Transverse colon (tissue), 4 donors: ENCODE data around the gene GPR21. TPM values are rescaled to one million over a fixed set of nuclear protein-coding genes. Genes with fewer than 3 reads are reported as not detected.

Experiments used
- DNase-seq: peaks from one replicate; pipeline ENCODE4 v3.0.0-alpha.2; 2019
- H3K27ac ChIP-seq, 4 donors: fragments of 200-600 bp; sonication (generic); 2 replicates each; pipeline ENCODE4 v1.5.1; 2016 to 2018; ENCODE audit warnings: inconsistent platforms in 4 of 4
- H3K27me3 ChIP-seq: fragments of 200-600 bp; sonication (generic); 2 replicates; pipeline ENCODE4 v1.5.1; 2017; ENCODE audit warnings: inconsistent platforms
- H3K36me3 ChIP-seq, 4 donors: fragments of 200-600 bp; sonication (generic); 2 replicates each; pipeline ENCODE4 v1.5.1; 2017 to 2019; ENCODE audit warnings: inconsistent platforms in 4 of 4
- H3K4me1 ChIP-seq, 4 donors: fragments of 200-600 bp; sonication (generic); 2 replicates each; pipeline ENCODE4 v1.5.1; 2017 to 2020; ENCODE audit warnings: inconsistent platforms in 4 of 4
- H3K4me3 ChIP-seq, 4 donors: fragments of 200-600 bp; sonication (generic); 1 replicate in 1 of 4; 2 replicates in 3 of 4; pipeline versions ENCODE4 v1.5.1 to v1.6.1; 2017 to 2019; ENCODE audit warnings: inconsistent platforms in 4 of 4
- H3K9me3 ChIP-seq, 2 donors: fragments of 200-600 bp; sonication (generic); 2 replicates each; pipeline ENCODE4 v1.5.1; 2017 to 2019; ENCODE audit warnings: inconsistent platforms in 2 of 2
- EP300 ChIP-seq: sonication (generic); formaldehyde crosslinking; IDR thresholded peaks from one replicate; pipeline ENCODE4 v1.6.1; 2017; ENCODE audit warnings: antibody characterized with exemption, low read depth
- POLR2A ChIP-seq: fragments of 450-650 bp; IDR thresholded peaks from one replicate; pipeline ENCODE4 v1.6.1; 2016; ENCODE audit warnings: antibody characterized with exemption, mild to moderate bottlenecking, moderate library complexity
- POLR2AphosphoS5 ChIP-seq, 3 donors: sonication (generic); formaldehyde crosslinking; IDR thresholded peaks; one replicate each; pipeline ENCODE4 v1.6.1; 2016; ENCODE audit warnings: antibody characterized with exemption in 3 of 3
- WGBS, 2 donors: methylation state at CpG; one replicate each; pipeline ENCODE4 v1.1.5; 2018; ENCODE audit warnings: low coverage in 1 of 2; 5-methylcytosine and 5-hydroxymethylcytosine counted together
- in situ Hi-C, 4 donors: fragments of 200-750 bp; cut with MboI; loops; one replicate each; pipeline versions ENCODE4 v1.15.0 to v1.15.1; 2017; ENCODE audit warnings: low sequenced_read_pairs in 3 of 4, low pct_ligation_motif_present in 1 of 4, low pct_unique_long_range_greater_than_20kb in 1 of 4
- intact Hi-C: fragments of 100-400 bp; cut with DNase I; formaldehyde crosslinking; loops from one replicate; pipeline ENCODE4 v1.15.1; 2023; ENCODE audit warnings: low total_unique reads
- total RNA-seq, 4 donors: library from RNA; depleted of rRNA; stranded (reverse); fragments of >200 nt; gene quantifications; one replicate each; pipeline ENCODE4 v1.1.0, GENCODE V29; 2016
- TF ChIP-seq, protein P1 (sequence below), 5 experiments: fragments of 200-600 bp in 3 of 5; fragments of 450-650 bp in 2 of 5; sonication (generic) in 3 of 5; IDR thresholded peaks; 1 replicate in 2 of 5; 2 replicates in 3 of 5; pipeline ENCODE4 v1.5.1; 2016 to 2017; ENCODE audit warnings: antibody characterized with exemption in 5 of 5, inconsistent platforms in 3 of 5, mild to moderate bottlenecking in 2 of 5, moderate library complexity in 1 of 5

Gene GPR21
- total RNA-seq, 4 donors from 2014 or later: 3.0 TPM; not detected in 3

DNA sequence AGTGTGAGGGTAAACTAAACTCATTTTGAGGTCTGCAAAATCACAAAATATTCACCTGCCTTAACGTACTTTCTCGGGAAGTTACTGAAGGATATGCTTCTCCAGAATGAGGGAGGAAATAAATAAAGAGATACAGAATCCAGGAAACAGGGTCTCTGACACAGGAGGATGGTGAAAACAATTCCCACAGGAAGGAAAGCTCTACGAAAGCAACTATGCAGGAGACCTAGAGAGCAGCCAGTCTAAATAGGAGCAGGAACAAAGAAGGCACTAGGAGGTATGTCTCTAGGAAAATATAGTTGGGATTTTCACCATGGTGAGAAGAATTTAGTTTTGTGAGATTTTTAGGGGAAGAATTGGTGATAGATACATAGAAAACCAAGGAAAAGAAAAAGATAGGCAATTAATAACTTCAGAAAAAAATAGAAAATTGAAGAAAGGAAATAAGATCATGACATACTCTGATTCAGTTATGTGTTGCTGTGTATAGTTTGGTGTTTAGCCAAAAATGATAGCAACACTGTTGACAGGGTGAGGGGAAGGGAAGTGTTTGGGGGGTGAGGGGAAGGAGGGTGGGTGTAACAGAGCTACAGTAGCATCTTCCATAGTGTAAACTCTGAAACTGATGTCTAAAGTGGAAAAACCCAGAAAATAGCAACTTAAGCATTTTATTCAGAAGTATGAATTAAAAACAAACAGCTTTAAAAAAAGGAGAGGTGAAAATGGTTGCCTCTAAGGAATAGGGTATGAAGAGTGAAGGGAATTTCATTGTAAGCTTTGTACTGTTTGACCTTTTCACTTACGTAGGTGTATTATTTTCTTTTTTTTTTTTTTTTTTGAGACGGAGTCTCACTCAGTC lies 9.8 kb downstream of the GPR21 start:
- intact Hi-C loops (no loop called here), in situ Hi-C loops (no loop called here)
- Histone ChIP-seq H3K36me3 (no peaks in the 10 kb centered on the region), H3K4me3 (no peak overlapping the region), H3K27me3 (no peaks in the 10 kb centered on the region), H3K9me3 (no peaks in the 10 kb centered on the region), H3K27ac (peak overlapping the region in 2 of 4 donors; percentile 3 to 15), H3K4me1 (peaks cover 0 to 26% (median 6%) of the 10 kb centered on the region in 4 donors)
- no peak for DNase-seq
- 89 to 97% methylated on average over 5 of the region's 5 CpGs for WGBS, 2 donors
- TF ChIP-seq POLR2AphosphoS5 (IDR thresholded peaks at IDR 0.05): no peak
- no peak for TF ChIP-seq EP300
- TF ChIP-seq, protein P1, sequence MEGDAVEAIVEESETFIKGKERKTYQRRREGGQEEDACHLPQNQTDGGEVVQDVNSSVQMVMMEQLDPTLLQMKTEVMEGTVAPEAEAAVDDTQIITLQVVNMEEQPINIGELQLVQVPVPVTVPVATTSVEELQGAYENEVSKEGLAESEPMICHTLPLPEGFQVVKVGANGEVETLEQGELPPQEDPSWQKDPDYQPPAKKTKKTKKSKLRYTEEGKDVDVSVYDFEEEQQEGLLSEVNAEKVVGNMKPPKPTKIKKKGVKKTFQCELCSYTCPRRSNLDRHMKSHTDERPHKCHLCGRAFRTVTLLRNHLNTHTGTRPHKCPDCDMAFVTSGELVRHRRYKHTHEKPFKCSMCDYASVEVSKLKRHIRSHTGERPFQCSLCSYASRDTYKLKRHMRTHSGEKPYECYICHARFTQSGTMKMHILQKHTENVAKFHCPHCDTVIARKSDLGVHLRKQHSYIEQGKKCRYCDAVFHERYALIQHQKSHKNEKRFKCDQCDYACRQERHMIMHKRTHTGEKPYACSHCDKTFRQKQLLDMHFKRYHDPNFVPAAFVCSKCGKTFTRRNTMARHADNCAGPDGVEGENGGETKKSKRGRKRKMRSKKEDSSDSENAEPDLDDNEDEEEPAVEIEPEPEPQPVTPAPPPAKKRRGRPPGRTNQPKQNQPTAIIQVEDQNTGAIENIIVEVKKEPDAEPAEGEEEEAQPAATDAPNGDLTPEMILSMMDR (IDR thresholded peaks at IDR 0.05): no peak
- no peak for TF ChIP-seq POLR2A

- H3K36me3 ChIP-seq: no peaks in the 10 kb centered on the region
- 69 to 76% methylated on average over 4 of the region's 4 CpGs for WGBS, 2 donors
- TF ChIP-seq, protein P1 (IDR thresholded peaks at IDR 0.05): no peak
- TF ChIP-seq EP300 (no peak), POLR2AphosphoS5 (IDR thresholded peaks at IDR 0.05) (no peak), POLR2A (no peak)
- H3K27me3 ChIP-seq: no peaks in the 10 kb centered on the region
- H3K4me1 ChIP-seq: peaks cover 9 to 38% (median 14%) of the 10 kb centered on the region in 4 donors
- in situ Hi-C loops (no loop called here), intact Hi-C loops (no loop called here)
- H3K9me3 ChIP-seq: no peaks in the 10 kb centered on the region
- no peak for DNase-seq
- peak overlapping the region; percentile 35 to 65 (median 55) for H3K27ac ChIP-seq
- no peak overlapping the region for H3K4me3 ChIP-seq
Observed at GRCh38 chr9:123044586-123044985, 11.1 kb downstream of the GPR21 start.

DNA sequence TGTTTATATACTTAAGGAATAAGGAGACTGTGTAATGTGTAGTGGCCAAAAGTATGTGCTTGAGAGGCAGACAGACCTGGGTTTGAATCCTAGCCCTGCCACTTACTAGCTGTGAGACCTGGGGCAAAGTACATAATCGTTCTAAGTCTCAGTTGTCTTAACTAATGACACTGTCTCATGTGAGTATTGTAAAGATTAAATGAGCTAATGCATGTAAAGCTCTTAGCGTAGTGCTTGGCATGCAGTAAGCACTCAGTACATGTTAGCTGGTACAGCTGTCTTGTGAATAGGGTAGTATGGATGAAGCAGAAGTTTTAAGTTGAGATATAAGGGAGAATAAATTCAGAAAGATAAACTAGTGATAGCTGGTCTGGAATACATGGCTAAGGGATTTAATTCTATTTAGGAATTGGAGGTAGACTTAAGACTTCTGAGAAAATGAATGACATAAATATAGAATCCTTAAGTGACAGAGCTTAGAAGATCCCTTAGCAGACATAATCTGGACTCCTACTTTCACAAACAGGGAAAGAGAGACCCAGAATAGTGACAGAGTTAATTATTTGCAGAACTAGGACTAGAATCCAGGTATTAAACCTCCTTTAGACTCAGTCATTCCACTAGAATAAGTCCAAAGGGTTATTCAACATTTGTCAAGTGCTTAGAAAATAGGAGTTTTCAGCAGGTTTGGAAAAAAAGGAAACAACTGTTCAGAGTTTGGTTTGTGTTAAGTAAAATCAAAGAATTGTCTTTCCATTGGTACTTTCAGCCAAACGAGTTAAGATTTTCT lies 13.1 kb downstream of the GPR21 start:
- 36 to 68% methylated on average over 3 of the region's 3 CpGs for WGBS, 2 donors
- TF ChIP-seq POLR2AphosphoS5 (IDR thresholded peaks at IDR 0.05): no peak
- no peak for TF ChIP-seq EP300
- TF ChIP-seq, protein P1 (IDR thresholded peaks at IDR 0.05): no peak
- H3K9me3 ChIP-seq: no peaks in the 10 kb centered on the region
- no peaks in the 10 kb centered on the region for H3K27me3 ChIP-seq
- DNase-seq: no peak
- H3K27ac ChIP-seq: peak overlapping the region; percentile 35 to 65 (median 55)
- in situ Hi-C loops: no loop called here
- no peak overlapping the region for H3K4me3 ChIP-seq
- H3K4me1 ChIP-seq: peaks cover 9 to 50% (median 26%) of the 10 kb centered on the region in 4 donors
- intact Hi-C loops: no loop called here
- no peaks in the 10 kb centered on the region for H3K36me3 ChIP-seq

- Histone ChIP-seq H3K9me3 (no peaks in the 10 kb centered on the region), H3K27ac (peak overlapping the region; percentile 67 to 77 (median 71)), H3K4me1 (peaks cover 9 to 64% (median 34%) of the 10 kb centered on the region in 4 donors), H3K4me3 (no peak overlapping the region), H3K36me3 (no peaks in the 10 kb centered on the region), H3K27me3 (no peaks in the 10 kb centered on the region)
- 19% methylated on average over 2 of the region's 2 CpGs for WGBS, 2 donors
- TF ChIP-seq POLR2AphosphoS5 (IDR thresholded peaks at IDR 0.05): peak in 1 of 3 donors; percentile 11
- TF ChIP-seq, protein P1 (IDR thresholded peaks at IDR 0.05): no peak
- in situ Hi-C loops: no loop called here
- no peak for DNase-seq
- intact Hi-C loops: no loop called here
Observed at GRCh38 chr9:123048748-123049147, 15.3 kb downstream of the GPR21 start.
